ENCODE data around the gene CCDC88A. TPM values are rescaled to one million over a fixed set of nuclear protein-coding genes. Genes with fewer than 3 reads are reported as not detected.
"Not testable (repeated sequence)": the region's sequence is repeated elsewhere in the genome, so short reads cannot be mapped to it uniquely, and the experiment has no call there.

CCDC88A gene
- total and polyA plus RNA-seq, 7 donors, result 5.4 to 72.8 (median 33.8) TPM

- Histone ChIP-seq H3K9me3 (no peaks in the 10 kb centered on the region), H3K27ac (no peak overlapping the region), H3K4me1 (no peaks in the 10 kb centered on the region), H3K4me3 (no peak overlapping the region), H3K27me3 (no peaks in the 10 kb centered on the region), H3K36me3 (no peaks in the 10 kb centered on the region)
- TF ChIP-seq POLR2A (IDR thresholded peaks at IDR 0.05) (no peak), EP300 (IDR thresholded peaks at IDR 0.05) (no peak), POLR2AphosphoS5 (IDR thresholded peaks at IDR 0.05) (no peak), CTCF (IDR thresholded peaks at IDR 0.05) (no peak)
- 69 to 89% methylated on average over 2 of the region's 2 CpGs for WGBS, 2 donors
- DNase-seq, result no peak
- intact Hi-C loops (cut with DNase I), result no loop called here
Measured at GRCh38 chr2:55391155-55391554, 28.5 kb downstream of the CCDC88A start.

- intact Hi-C loops (cut with DNase I); H3K36me3 ChIP-seq; DNase-seq; H3K4me1 ChIP-seq; H3K4me3 ChIP-seq; H3K9me3 ChIP-seq; H3K27ac ChIP-seq; H3K27me3 ChIP-seq: not testable (repeated sequence)
- 76 to 92% methylated on average over 10 of the region's 10 CpGs for WGBS, 2 donors
Measured at GRCh38 chr2:55385516-55385915, 34.1 kb downstream of the CCDC88A start.

GRCh38 chr2:55384786-55385185 lies 34.9 kb downstream of the CCDC88A start:
- intact Hi-C loops (cut with DNase I), result no loop called here
- WGBS, 2 donors, result 85 to 91% methylated on average over 4 of the region's 4 CpGs
- no peak for TF ChIP-seq CTCF (IDR thresholded peaks at IDR 0.05)
- TF ChIP-seq POLR2AphosphoS5 (IDR thresholded peaks at IDR 0.05), result no peak
- no peak for TF ChIP-seq EP300 (IDR thresholded peaks at IDR 0.05)
- no peak for TF ChIP-seq POLR2A (IDR thresholded peaks at IDR 0.05)
- Histone ChIP-seq H3K4me3 (no peak overlapping the region), H3K36me3 (no peaks in the 10 kb centered on the region), H3K9me3 (no peaks in the 10 kb centered on the region), H3K4me1 (no peaks in the 10 kb centered on the region), H3K27ac (no peak overlapping the region), H3K27me3 (no peaks in the 10 kb centered on the region)
- DNase-seq, result no peak

GRCh38 chr2:55371376-55371775 lies 48.3 kb downstream of the CCDC88A start:
- H3K27me3 ChIP-seq, result no peaks in the 10 kb centered on the region
- TF ChIP-seq EP300 (IDR thresholded peaks at IDR 0.05) (no peak), POLR2A (IDR thresholded peaks at IDR 0.05) (no peak), CTCF (IDR thresholded peaks at IDR 0.05) (no peak), POLR2AphosphoS5 (IDR thresholded peaks at IDR 0.05) (no peak)
- no peak for DNase-seq
- intact Hi-C loops (cut with DNase I), result no loop called here
- H3K4me1 ChIP-seq, result no peaks in the 10 kb centered on the region
- H3K36me3 ChIP-seq, result no peaks in the 10 kb centered on the region
- H3K9me3 ChIP-seq, result no peaks in the 10 kb centered on the region
- H3K27ac ChIP-seq, result no peak overlapping the region
- no peak overlapping the region for H3K4me3 ChIP-seq

- intact Hi-C loops (cut with DNase I), result no loop called here
- WGBS, 2 donors, result 96 to 97% methylated on average over 4 of the region's 4 CpGs
- Histone ChIP-seq H3K4me1 (peaks cover 0 to 6% (median 0%) of the 10 kb centered on the region in 4 donors), H3K36me3 (no peaks in the 10 kb centered on the region), H3K27ac (no peak overlapping the region), H3K4me3 (no peak overlapping the region), H3K27me3 (no peaks in the 10 kb centered on the region), H3K9me3 (no peaks in the 10 kb centered on the region)
- TF ChIP-seq POLR2A (IDR thresholded peaks at IDR 0.05) (no peak), EP300 (IDR thresholded peaks at IDR 0.05) (no peak), CTCF (IDR thresholded peaks at IDR 0.05) (no peak), POLR2AphosphoS5 (IDR thresholded peaks at IDR 0.05) (no peak)
- no peak for DNase-seq
Measured at GRCh38 chr2:55370208-55370607, 49.4 kb downstream of the CCDC88A start.
